HT1080 (cell line): Measurements from ENCODE around the gene CCT7. TPM values are rescaled to one million over a fixed set of nuclear protein-coding genes. Genes with fewer than 3 reads are reported as not detected.

Source experiments
- DNase-seq: peaks from one replicate; pipeline ENCODE4 v3.0.0-alpha.2; 2015; ENCODE audit warnings: low read depth
- total RNA-seq: library from RNA; depleted of rRNA; stranded (reverse); fragments of >200 nt; shearing (Covaris generic); gene quantifications from 2 replicates; pipeline ENCODE4 v1.2.3, GENCODE V29; 2014

Gene CCT7
- total RNA-seq, 1 experiment from 2014 or later, result 813 TPM

- DNase-seq, result no peak
Observed at GRCh38 chr2:73225513-73226360, 8.4 kb upstream of the CCT7 start.

- no peak for DNase-seq
Observed at GRCh38 chr2:73227086-73227485, 7.0 kb upstream of the CCT7 start.

GRCh38 chr2:73228631-73229030 is 5.5 kb upstream of the CCT7 start:
- DNase-seq, result no peak

- DNase-seq, result peak; percentile 15
Observed at GRCh38 chr2:73232403-73233153, 1.5 kb upstream of the CCT7 start.

- peak; percentile 100 for DNase-seq
Observed at GRCh38 chr2:73233154-73233931, 765 bp upstream of the CCT7 start, which contains the start of gene PRADC1. Gene PRADC1 (minus strand): TSS chr2:73233239. CDS start chr2:73233160, 79 bp downstream.

GRCh38 chr2:73235315-73236028 is 1.4 kb downstream of the CCT7 start:
- DNase-seq, result no peak

- DNase-seq, result no peak
Observed at GRCh38 chr2:73237168-73237567, 3.1 kb downstream of the CCT7 start.

- no peak for DNase-seq
Observed at GRCh38 chr2:73238149-73238548, 4.0 kb downstream of the CCT7 start.

- DNase-seq, result no peak
Observed at GRCh38 chr2:73238976-73239375, 4.9 kb downstream of the CCT7 start.

- peak; percentile 52 for DNase-seq
Observed at GRCh38 chr2:73239776-73240175, 5.7 kb downstream of the CCT7 start.

- peak; percentile 69 for DNase-seq
Observed at GRCh38 chr2:73243884-73244570, 9.9 kb downstream of the CCT7 start.

GRCh38 chr2:73244580-73244979 is 10.5 kb downstream of the CCT7 start:
- DNase-seq, result no peak

- DNase-seq, result no peak
Observed at GRCh38 chr2:73246850-73247249, 12.7 kb downstream of the CCT7 start.

GRCh38 chr2:73249636-73250035 is 15.5 kb downstream of the CCT7 start:
- no peak for DNase-seq

- DNase-seq, result no peak
Observed at GRCh38 chr2:73250872-73251846, 17.1 kb downstream of the CCT7 start.

- DNase-seq, result no peak
Observed at GRCh38 chr2:73252238-73253027, 18.3 kb downstream of the CCT7 start.

- no peak for DNase-seq
Observed at GRCh38 chr2:73253400-73253799, 19.3 kb downstream of the CCT7 start.

GRCh38 chr2:73253901-73254300 is 19.8 kb downstream of the CCT7 start:
- DNase-seq, result no peak
